DMS79 (cell line): ENCODE measurements around the gene CDC27.
"Not testable (repeated sequence)": the region's sequence is repeated elsewhere in the genome, so short reads cannot be mapped to it uniquely, and the experiment has no call there.

Experiments
- DNase-seq: peaks from one replicate; lab custom pipeline; 2025; lab: John Stamatoyannopoulos, UW

Gene CDC27

DNA sequence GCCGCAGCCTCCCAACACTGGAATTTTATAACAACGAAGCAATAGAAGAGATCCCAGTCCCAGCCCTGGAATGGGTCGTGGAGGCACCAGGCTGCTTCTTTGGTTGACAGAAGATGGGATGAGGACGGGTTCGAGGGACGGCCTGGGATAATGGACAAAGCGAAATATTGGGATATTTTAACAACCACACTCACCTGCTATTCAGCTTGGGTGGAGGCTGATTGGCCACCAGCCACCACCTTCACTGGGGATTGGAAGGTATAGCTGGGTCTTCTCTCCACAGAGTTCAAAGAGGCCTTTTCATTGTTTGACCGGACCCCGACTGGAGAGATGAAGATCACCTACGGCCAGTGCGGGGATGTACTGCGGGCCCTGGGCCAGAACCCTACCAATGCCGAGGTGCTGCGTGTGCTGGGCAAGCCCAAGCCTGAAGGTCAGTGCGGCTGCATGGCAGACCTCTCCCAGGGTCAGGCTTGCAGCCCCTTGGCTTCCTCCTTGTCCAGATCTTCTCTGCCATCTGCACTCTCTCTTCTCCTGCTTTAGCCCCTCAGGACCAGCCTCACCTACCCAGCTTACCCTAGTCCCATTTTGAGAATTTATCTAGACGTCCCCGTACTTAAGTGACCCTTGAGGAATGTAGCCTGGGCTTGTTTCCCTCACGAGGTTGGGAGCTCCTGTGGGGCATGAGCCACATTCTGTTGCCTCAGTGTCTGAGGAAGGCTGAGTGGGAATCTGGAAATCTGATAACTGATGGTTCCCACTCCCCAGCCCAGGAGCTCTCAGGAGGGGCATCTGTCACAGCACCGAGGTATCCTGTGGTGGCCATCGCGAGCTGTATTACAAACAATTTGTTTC is 30.8 kb upstream of the CDC27 start:
- no peak for DNase-seq

- no peak for DNase-seq
Measured at GRCh38 chr17:47218896-47219430, 29.9 kb upstream of the CDC27 start.

- DNase-seq: not testable (repeated sequence)
Measured at GRCh38 chr17:47217279-47217678, 28.2 kb upstream of the CDC27 start.

- not testable (repeated sequence) for DNase-seq
Measured at GRCh38 chr17:47216821-47217220, 27.7 kb upstream of the CDC27 start.

- no peak for DNase-seq
Measured at GRCh38 chr17:47214931-47215330, 25.8 kb upstream of the CDC27 start.

- no peak for DNase-seq
Measured at GRCh38 chr17:47213540-47213939, 24.4 kb upstream of the CDC27 start.

DNA sequence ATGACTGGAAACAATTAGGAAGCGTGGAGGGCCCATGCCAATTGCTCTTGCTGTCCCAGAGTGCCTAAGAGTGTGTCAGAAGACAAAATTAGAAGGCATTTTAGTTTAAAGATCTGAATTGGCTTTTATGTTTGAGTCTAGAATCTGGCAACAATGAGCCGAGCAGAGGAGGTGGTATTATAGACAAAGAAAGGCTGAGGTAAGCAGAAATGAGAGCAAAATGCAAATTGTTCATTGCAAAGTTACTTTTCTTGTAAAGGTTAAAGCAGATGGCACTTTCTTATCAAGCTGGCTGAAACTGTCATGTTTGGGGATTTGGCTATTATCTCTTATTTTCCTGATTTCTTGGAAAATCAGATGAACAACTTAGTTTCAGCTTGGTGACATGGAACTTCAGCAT is 23.4 kb upstream of the CDC27 start:
- no peak for DNase-seq

- no peak for DNase-seq
Measured at GRCh38 chr17:47210779-47211178, 21.7 kb upstream of the CDC27 start.

GRCh38 chr17:47210105-47210504 is 21.0 kb upstream of the CDC27 start:
- peak; percentile 8 for DNase-seq

DNA sequence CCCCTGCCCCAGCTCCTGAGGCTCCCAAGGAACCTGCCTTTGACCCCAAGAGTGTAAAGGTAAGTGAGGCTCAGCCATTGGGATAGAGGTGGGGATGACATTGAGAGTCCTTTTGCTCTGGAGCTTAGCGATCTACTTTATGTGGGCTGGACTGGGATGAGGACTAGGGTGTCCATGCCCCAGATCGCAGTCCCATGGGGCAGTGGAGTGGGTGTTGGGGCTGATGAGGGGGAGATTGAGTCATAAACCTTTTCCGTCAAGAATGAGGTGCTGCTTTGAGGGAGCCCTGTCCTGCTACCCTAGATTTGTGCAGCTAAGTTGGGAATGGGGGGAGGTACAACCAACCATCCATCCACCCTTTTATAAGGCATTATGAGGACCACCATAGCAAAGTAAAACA is 20.4 kb upstream of the CDC27 start:
- no peak for DNase-seq

DNA sequence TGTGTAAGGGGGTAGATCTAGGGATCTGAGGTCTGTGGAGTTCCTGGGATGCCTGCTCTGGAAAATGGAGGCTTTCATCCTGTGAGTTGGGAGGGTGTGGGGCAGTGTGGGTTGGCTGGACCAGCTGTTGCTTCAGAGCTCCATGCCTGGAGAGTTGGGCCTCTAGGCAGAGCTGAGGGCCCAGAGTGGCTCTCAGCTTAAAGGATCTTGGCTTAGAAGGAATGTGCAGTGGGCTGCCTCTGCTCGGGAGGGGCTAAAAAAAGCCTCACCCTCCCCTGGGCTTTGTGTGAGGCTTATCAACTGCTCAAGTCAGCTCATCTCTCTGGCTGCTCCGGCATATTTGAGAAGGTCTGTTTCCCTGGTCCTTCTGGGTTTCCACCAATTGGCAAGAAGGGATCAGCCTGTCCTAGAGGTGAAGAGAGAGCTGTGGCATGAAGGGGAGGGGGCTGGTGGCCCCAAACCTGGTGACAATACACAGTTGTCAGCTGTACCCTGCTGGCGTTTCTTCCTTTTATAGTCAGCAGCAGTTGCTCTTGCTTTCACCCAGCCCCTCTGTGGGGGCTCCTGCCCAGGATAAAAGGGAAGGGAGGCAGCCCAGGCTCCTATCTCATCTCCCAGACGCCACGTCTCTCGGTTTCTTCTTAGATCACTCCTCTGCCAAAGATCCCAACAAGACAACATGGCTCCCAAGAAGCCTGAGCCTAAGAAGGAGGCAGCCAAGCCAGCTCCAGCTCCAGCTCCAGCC is 19.8 kb upstream of the CDC27 start, which contains the start of gene MYL4:
TSS of gene MYL4 (plus strand) at position 605 of the 745 bp plus-strand sequence. CDS start at position 680, 75 bp downstream.
- DNase-seq: no peak

DNA sequence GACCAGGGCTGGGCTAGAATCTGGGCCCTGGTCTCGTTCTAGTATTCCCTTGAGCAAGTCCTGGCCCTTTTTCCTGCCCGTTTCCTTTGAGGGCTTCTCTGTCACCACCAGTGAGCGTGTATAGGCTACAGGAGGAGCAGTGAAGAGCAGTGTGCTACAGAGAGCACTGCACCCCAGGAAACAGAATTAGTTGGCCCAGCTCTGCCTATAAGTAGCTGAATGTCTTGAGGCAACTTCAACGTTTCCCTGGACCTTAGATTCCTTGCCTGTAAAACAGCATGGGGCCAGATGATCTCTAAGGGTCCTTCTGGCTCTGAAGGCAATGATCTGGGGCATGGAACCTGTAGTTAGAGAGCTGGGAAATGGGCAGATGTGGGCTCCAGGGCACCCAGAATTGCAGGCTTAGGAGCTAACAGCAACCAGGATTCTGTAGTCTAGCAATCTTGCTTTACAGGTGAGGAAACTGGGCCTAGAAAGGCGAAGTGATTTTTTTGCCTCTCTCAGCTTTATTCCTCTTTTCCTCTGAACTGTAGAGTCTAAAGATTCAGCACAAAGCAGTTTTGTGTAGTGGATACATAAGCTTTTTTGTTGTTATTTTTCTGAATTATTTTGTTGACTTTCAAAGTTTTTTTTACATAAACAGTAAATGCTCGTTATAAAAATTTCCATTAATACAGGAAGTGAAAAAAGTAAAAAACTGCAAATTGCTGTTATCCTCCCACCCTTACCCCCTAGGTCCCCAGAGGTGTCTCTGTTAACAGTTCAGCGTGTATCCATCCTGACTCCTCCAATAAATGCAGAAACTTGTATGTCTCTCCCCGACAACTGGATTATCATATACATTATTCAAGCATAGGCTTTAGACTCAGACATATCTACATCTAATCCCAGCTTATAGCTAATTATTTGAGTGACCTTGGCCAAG is 18.3 kb upstream of the CDC27 start:
- DNase-seq: no peak

DNA sequence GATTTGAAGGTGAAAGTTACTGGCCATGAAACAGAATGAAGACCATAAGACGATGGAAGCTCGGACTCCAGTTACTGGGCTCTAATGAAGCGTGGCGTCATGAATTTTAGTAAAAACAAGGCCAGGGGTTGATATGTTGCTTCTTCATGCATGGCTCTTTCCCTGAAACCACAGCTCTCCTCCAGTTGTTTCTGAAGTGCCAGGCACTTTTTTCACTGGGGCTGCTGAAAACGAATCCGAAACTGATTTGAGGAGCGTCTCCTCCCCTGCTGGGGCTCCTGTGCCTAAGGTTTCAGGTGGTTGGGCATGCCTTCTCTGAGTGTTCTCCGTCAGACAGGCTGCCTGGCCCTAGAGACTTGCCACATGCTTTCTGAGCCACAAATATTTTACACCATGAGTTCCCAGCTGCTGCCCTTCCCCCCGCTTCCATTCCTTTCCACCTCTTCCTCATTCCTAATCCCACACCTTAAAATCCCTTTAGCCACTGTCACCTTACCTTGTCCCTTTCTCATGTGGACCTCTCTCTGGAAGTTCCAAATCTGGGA is 16.4 kb upstream of the CDC27 start:
- DNase-seq: peak; percentile 96

DNA sequence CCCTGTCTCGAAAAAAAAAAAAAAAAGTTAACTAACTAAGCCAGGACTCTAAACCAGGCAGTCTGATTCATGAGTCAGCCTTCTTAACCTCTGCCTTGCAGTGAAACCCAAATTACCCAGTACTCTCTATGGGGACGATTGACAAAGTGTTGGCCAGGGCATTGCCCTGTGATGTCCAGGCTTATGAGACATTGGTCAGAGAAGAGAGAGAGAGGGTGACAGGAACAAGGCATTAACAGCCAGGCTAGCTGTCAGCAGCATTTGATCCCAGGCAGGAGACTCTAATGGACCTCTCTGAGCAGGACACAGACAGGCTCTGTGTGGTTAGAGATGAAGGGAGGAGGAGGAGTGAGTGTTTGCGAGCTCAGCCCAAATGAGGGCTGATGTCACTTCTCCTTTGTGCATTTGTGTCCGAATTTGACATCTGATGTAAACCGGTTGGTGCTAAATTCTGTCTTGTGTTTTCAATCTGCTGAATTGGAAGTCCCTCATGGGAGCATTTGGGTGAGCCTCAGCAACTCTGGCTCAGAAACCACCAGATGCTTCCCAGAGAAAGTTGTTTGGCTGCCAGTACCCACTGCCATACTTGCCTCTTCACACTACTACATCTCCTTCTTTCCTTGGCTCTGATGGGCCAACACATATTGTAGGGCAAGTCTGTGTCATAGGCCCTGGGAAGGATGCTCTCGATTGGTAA is 15.8 kb upstream of the CDC27 start:
- DNase-seq: peak; percentile 47

DNA sequence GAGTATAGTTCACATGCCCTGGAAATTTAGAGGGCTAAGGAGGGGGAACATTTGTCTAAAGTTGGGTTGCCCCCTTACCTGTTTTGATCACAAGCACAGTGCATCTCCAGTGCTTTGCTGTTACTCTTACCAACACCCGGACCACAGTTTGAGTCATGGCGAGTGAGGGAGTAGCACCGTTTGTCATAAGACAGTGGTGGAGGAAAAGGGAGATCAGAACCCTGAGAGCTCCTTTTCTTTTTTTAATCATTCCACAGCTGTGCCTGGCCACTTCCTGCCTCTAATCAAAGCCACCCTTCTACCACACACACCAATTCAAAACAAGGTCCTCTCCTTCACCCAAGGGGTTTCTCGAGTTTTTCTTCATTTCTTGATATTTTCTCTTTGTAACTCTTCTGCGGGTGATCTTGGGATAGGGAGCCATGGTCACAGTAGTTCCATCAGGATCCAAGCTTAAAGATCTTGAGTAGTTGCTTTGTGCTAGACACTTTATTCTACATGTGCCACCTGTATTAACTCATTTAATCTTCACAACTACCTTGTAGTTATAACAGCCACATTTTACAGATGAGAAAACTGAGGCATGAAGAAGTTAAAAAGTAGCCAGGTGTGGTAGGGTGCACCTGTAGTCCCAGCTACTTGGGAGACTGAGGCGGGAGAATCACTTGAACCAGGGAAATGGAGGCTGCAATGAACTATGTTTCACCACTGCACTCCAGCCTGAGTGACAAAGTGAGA is 15.1 kb upstream of the CDC27 start:
- DNase-seq: no peak

- no peak for DNase-seq
Measured at GRCh38 chr17:47201166-47201565, 12.1 kb upstream of the CDC27 start.

DNA sequence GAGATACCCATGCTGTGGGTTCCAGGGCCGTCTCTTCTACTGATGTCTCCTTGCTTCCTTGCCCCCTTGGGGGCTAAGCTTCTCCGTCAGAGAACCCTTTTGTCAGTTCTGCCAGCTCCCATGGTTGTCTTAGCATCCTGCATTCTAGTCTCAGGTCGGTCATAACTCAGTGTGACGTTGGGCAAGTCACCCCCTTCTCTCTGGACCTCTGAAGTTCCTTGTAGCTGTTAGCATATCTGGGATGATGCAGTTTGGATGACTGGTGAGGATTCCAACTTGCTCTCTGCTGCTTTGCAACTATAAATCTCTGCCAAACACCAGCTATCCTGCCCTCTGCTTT is 11.2 kb upstream of the CDC27 start:
- no peak for DNase-seq

- no peak for DNase-seq
Measured at GRCh38 chr17:47199627-47200324, 10.7 kb upstream of the CDC27 start.

- no peak for DNase-seq
Measured at GRCh38 chr17:47197821-47198220, 8.7 kb upstream of the CDC27 start.
